Hematopoietic multipotent progenitor cell treated with erythropoietin and hydrocortisone succinate and interleukin-3 and kit ligand, for 8 days (in vitro differentiated cells): ENCODE data around the gene ADAT2.

Experiments used
- DNase-seq: peaks from one replicate; pipeline ENCODE4 v3.0.0-alpha.2; 2015

ADAT2 gene

DNA sequence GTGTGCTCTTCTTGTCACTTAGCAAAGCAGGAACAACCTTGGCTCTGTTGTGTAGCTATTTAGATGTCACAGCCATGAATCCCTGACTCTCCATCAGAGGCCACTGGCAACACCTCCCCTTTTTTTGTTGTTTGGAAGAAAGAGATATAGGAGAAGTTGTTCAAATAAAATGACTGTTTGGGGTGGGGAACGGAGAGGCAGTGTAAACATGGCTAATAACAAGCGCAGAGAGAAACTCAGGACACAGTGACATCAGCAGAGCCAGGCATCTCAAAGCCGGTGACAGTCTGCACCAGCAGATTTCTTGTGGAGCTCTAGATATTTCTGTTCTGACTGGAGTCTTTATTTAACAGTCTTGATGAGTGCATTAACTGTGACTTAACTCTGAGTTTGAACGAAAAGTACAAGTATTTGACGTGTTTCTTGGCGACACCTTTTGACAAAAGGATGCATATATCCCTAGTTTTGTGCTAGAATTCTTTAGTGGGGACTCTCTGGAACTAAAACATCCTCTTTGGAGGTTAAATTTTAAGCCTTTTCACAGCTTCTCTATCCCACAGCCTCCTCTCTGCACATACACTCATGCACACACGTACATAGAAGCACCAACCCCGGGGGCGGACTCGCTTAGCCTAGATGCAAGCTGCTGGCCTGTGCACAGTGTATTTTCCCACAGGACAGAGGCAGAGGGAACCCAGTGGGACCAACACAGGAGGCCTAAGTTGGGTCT is 53.8 kb downstream of the ADAT2 start:
- no peak for DNase-seq

DNA sequence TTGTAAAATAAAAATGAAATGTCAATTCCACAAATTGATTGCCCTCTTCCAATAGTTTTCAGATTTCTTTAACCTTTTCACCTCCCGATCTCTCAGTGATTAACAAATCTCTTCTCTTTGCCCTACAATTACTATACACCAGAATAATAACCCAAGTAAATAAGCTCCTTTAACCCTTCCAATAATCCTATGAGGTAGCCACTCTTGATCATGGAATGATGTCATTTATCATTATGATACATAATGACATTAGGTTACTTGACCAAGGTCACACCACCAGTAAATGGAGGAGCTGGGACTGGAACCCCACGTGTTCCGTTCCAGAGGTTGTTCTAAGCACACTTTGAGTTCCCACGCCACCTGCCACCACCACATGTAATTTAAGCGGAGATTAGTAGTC is 54.8 kb downstream of the ADAT2 start:
- DNase-seq = no peak

DNA sequence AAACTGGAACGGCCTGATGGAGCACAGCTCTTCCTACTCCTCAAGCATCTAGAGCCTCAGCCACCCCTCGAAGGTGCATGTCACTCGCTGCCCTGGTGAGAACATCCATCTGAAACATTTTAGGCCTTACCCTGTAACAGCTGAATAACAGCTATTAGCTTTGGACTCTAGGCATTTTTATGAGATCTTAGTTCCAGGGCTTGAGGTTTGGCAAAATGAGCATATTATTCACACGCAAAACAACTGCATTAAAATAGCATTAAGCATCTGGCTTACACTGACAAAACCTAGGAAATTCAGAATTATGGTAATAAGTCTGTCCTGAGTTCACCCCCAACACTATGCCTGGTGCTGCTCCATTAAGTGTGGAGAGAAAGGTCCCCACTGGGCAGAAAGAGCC is 56.1 kb downstream of the ADAT2 start:
- no peak for DNase-seq

DNA sequence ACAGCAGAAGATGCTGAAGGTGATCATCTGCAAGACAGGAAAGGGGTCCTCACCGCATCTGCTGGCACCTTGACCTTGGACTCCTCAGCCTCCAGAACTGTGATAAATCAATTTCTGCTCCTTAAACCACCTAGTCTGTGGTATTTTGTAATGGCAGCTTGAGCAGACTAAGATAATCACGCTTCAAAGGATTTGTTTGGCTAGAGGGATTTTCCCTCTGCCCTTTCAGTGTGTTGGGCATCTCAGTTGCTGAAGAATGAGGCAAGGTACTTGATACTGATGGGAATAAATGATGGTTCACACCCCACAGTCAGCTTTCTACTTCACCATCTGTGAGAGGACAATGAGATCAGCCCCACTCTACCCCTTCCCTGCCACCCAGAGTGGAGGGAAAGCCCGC is 60.2 kb downstream of the ADAT2 start:
- DNase-seq = no peak

DNA sequence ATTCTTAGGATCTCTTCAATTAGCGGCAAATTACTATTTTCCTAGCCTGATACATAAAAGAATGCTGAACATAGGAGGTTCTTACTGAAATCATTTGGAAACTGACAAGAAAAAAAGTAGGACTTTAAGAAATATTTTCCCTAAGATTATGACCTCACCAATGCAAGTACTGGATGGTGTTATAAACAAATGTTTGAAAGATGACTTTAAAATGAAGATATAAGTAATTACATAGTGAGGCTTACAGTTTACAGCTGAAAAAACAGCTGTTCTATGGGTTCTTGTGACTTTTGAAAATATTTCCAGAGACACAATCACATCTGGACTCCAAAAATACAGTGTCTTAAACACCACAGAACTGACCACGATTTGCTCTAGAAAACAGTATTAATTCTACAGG is 64.9 kb downstream of the ADAT2 start:
- no peak for DNase-seq

- no peak for DNase-seq
Measured at GRCh38 chr6:143376861-143377260, 73.6 kb downstream of the ADAT2 start.

DNA sequence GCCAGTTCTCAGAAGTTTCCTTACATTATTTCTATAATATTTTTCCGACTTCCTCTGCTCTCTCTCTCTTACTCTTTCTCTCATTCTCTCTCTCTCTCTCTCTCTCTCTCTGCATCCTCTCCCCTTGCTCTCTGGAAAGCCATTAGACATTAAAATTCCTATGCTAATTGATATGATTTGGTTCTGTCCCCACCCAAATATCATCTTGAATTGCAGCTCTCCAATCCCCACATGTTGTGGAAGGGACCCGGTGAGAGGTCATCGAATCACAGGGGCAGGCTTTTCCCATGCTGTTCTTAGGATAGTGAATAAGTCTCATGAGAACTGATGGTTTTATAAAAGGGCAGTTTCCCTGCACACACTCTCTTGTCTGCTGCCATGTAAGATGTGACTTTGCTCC is 74.1 kb downstream of the ADAT2 start:
- no peak for DNase-seq

DNA sequence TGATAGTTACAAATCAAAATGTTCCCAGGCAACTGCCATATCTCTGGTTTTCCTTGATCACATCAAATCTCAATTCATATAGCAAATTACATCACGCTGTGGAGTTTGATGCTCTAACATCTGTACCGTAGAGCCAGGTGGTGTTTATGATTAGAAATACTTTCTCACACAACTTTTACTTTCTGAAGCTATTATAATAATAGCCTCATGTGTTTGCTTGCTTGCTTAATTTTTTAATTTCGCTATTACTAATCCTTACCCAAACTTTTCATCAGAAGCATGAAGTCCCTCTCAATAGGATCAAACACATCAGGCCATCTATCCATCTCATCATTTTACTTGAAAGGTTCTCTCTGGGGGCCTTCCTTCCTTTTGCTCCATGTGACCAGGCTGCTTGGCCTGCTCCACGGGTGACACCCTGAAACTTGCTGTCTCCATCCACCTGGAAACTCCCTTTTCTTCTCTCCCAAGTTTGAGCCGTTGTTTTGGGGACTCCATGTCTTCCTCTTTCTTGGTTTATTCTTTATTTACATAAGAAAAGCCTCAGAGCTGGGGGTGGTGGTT is 75.4 kb downstream of the ADAT2 start:
- DNase-seq = no peak

- no peak for DNase-seq
Measured at GRCh38 chr6:143374014-143374413, 76.5 kb downstream of the ADAT2 start.
